HG03060 (cell line): ENCODE data around the gene TNFRSF13B.
"Not testable (repeated sequence)": the region's sequence is repeated elsewhere in the genome, so short reads cannot be mapped to it uniquely, and the experiment has no call there.

Source experiments
- ATAC-seq: cut with Tn5 transposase; IDR thresholded peaks from one replicate; pipeline ENCODE4 v1.9.1; 2021; ENCODE audit warnings: low read depth, moderate number of reproducible peaks; ENCODE audit not compliant: unreplicated experiment

TNFRSF13B gene

DNA sequence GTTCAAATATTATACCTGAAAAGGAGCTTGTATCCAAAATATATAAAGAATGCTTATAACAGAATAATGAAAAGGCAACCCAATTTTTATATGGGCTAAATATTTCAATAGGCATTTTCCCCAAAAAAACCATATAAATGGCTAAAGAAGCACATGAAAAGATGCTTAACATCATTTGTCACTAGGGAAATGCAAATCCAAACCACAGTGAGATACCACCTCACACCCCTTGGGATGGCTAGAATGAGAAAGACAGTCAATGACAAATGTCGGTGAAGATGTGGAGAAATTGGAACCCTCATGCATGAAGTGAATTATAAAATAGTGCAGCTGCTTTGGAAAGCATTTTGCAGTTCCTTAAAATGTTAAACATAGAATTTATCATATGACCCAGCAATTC is 3.1 kb downstream of the TNFRSF13B start:
- ATAC-seq: no peak

DNA sequence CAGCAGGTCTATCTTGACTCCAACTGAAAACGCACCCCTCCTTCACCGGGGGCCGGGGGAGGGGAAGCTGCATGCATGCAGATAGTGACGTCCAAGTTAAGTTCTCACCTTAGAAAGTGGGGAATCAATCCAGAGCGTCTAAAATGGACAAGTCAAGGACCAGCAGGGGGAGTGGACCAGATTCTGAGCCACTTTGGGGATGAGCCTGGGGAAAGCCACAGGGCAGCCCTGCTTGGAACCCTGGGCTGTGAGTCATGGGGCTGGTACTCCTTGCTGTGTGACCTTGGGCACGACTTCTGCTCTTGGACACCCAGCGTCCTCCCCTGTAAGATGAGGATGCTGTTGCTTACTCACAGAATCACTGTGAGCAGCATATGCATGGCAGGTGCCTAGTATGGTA is 9.1 kb downstream of the TNFRSF13B start:
- no peak for ATAC-seq

DNA sequence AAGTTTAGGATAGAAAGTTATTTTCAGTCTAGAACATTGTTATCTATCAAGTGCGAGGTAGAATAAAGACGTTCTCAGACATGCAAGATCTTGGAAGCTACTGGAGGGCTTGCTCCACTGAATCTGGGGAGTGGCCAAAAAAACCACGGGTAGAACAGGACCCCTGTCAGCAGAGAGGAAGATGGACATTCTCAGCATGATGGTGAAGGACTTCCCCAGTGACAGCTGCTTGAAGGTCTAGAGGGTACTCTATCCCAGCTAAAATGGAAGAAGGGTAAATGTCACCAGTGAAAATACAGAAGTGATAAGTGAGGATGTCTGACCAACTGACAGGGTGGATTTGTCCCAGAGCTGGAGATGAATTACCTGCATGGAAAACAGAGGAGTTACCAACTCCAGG is 10.1 kb downstream of the TNFRSF13B start:
- no peak for ATAC-seq

DNA sequence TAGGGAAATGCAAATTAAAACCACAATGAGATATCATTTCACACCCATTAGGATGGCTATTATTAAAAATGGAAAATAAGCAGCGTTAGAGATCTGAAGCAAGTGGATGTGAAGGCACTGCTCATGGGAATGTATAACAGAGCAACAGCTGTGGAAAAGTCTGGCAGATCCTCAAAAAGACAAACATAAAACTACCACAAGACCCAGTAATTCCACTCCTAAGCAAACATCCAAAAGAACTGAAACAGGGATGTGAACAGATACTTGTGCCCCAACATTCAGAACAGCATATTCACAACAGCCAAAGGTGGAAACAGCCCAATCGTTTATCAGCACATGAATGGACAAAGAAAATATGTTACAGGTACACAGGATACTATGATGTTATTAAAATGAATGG is 10.9 kb downstream of the TNFRSF13B start:
- ATAC-seq: not testable (repeated sequence)

DNA sequence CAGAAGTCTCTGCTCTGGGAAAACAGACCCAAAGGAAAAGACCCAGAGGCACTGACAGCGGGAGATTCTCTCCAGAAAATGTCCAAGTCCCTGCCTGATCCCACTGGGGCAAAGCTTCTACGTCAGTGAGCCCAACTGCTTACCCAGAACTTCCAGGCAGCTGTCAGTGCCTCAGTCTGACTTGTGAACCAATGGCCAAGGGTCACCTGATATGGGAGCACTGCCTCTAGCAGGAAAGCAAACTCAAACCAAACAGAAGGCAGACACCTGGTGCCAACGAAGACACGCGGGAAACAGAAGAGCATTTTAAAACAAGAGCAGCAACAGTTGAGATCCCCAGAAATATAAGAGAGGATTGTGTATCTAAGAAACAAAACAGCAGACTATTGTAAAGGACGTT is 16.9 kb downstream of the TNFRSF13B start:
- ATAC-seq: not testable (repeated sequence)

DNA sequence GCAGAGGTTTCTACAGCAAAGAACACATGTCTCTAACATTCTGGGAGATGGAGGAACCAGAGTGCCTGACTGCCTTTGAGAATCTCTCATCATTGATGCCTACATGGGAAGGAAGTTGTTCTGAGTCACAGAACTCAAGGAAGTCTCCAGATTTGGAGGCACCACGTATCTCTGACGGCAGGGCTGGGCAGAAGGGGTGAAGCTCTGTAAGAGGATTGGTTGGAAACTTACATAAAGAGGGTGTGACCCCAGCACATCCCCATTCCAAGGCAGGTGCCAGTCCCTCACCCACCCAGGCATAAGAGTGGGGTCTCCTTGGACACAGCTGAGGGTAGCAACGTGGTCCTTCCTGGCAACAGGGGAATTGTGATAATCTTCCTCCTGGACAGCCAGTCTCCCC is 17.4 kb downstream of the TNFRSF13B start:
- ATAC-seq: no peak

DNA sequence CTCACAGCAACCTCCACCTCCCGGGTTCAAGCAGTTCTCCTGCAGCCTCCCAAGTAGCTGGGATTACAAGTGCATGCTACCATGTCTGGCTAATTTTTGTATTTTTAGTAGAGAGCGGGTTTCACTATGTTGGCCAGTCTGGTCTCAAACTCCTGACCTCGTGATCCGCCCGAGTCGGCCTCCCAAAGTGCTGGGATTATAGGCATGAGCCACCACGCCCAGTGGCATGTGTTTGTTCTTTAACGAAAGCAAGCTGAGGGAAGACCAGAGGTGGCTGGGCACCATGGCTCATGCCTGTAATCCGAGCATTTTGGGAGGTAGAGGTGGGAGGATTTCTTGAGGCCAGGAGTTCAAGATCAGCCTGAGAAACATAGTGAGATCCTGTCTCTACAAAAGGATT is 18.1 kb downstream of the TNFRSF13B start:
- ATAC-seq: no peak

DNA sequence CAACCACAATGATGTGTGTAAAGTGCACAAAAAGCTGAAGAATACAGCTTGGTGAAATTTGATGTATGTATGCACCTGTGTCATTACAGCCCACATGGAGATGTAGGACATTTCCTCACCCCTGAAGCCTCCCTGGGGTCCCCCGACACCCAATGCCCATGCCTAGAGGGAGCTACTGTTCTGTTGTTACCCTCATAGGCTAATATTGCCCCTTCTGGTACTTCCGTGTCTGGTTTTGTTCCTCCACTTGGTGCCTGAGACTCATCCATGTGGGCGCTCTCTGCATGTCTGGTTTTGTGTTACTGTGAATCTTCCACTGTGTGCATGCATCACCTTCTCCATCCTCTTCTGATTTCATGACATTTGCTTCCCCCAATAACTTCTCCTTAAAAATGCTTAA is 18.6 kb downstream of the TNFRSF13B start:
- ATAC-seq: no peak

DNA sequence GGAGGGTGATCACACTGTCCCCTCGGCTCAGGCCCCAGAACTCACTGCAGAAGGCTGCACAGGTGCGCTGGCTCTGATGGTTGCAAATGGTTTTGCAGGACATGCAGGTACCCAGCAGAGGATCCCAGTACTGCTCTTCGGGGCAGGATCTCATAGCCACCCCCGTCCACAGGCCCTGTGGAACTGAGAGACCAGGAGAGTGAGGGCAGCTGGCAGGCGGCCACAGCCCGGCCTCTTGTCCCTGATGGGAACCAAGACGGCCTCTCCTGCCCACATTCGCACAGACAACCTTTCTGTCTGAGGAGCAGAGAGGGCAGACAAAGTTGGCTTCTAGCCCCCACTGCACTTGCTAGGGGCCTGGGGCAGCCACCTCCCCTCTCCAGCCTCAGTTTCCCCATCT is 19.5 kb downstream of the TNFRSF13B start:
- ATAC-seq: no peak

DNA sequence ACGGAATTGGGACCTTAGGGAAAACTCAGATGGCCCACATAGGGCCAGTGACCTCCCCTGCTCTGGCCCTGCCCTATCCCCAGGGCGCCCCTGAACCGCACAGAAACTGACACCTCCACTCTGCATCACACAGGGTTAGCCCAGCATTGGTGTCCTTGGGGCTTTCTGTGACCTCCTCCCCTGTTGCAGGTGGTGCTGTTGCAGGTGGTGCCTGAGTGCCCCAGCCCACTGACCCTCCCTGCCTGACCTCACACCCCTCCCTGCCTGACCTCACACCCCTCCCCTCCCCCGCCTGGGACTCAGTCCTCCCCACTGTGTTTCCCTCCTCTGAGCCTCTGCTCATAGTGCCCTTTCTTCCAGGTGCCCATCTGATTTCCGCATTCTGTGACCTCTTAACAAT is 21.4 kb downstream of the TNFRSF13B start:
- no peak for ATAC-seq

DNA sequence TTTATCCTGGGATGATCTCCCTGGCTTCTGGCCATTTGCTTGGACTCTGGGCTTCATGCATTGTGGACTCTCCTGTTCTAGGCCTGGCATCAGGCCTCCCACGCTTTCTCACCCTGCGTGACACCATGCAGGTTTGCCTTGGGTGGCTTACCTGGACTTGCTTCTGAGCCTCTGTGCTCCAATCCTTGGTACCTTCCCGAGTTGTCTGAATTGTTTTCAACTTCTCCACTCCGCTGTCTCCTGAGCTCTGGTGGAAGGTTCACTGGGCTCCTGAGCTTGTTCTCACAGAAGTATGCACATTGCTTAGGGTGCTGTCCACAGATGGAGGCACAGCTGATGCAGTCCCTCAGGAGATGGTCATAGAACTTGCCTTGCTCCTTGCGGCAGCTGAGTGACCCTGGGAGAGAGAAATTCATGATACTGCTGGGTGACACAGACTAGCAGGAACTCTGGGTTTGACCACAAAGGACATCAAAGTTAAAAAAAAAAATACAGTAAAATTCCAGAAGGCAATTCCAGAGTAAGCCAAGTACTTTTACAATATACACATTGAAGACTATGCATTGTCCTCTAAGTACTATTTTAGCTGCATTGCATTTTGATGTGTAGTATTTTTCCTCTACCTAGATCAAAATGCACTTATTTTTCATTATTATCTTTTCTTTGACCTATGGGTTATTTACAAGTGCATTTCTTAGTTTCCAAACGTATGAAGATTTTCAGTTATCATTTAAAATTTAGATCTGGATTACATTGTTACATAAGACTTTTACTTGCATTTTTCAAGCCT is 23.1 kb downstream of the TNFRSF13B start:
- no peak for ATAC-seq

DNA sequence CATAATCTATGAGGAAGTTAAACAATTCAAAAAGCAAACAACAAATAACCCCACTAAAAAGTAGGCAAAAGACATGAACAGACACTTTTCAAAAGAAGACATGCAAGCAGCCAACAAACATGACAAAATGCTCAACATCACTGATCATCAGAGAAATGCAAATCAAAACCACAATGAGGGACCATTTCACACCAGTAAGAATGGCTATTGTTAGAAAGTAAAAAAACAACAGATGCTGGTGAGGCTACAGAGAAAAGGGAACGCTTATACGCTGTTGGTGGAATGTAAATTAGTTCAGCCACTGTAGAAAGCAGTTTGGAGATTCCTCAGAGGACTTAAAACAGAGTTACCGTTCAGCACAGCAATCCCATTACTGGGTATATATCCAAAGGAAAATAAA is 24.4 kb downstream of the TNFRSF13B start:
- no peak for ATAC-seq

DNA sequence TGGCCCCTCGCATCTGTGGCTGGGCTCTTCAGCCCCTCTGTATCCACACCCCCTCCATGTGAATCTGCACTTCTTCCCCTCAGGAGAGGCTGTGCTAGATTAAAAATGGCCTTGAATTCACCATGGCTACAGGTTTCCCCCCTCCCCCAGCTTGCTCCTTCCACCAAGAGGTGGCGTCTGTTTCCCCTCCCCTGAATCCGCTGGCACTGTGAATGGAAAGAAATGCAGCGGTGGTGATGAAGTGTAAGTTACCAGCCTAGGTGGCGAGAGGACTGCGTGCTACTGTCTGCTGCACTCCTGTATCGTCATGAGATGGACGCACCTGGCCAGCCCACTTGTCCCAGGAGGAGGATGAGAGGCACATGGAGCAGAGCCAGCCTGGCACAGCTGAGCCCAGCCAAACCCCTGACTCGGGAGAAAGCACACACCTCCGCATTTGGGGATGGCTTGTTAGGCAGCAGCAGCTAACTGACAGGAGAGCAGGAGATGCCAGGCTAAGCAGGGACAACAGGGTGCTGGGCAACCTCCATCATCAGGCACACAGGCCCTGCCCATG is 26.2 kb downstream of the TNFRSF13B start:
- ATAC-seq: no peak

DNA sequence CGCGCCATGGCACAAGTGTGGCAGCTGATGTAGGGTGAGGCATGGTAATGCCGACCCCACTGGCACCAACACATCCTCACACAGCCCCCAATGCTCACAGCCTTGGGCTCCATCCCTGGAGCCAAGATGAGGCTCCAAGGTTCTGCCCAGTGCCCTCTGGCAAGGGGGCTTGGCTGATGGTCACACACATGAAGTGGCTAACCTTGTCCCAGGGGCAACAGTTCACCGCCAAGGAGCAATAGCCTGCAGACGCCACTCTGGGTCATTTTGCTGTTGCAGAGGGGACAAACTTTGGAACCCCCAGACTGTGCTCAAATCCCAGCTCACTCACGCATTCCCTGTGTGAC is 26.8 kb downstream of the TNFRSF13B start:
- no peak for ATAC-seq

DNA sequence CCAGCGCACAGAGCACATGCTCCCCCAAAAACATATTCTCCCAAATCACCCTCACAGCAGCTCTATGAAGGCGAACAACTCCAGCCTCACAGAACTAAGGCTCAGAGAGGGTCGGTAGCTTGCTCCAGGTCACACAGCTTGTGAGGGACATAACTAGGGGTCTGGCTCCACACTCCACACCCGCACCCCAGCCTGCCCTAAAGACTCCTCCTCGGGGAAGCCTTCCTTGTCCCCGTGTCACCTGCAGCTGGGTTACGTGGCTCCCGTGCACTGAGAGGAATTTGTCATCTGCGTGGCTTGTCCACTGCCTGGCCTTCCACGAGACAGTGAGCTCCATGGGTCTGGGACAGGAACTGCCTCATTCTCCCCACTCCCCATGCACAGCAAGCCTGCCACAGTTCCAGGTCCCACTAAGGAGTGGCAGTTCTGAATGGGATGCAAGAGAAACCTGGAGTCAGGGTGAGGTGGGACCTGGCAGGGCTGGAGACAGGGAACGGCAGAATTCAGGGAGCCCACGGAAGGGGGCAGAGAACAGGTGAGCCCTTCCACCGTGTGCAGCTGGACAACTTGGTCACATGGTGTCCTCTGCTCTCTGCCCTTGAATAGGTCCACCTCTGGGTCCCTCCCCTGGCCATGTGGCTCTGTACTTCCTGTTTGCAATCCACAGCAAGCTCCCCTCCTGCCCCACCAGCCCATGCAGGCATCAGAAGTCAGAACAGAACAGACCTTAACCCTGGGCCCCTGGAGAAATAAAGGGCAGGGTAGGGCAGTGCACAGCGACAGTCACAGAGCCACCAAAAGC is 27.4 kb downstream of the TNFRSF13B start:
- no peak for ATAC-seq

DNA sequence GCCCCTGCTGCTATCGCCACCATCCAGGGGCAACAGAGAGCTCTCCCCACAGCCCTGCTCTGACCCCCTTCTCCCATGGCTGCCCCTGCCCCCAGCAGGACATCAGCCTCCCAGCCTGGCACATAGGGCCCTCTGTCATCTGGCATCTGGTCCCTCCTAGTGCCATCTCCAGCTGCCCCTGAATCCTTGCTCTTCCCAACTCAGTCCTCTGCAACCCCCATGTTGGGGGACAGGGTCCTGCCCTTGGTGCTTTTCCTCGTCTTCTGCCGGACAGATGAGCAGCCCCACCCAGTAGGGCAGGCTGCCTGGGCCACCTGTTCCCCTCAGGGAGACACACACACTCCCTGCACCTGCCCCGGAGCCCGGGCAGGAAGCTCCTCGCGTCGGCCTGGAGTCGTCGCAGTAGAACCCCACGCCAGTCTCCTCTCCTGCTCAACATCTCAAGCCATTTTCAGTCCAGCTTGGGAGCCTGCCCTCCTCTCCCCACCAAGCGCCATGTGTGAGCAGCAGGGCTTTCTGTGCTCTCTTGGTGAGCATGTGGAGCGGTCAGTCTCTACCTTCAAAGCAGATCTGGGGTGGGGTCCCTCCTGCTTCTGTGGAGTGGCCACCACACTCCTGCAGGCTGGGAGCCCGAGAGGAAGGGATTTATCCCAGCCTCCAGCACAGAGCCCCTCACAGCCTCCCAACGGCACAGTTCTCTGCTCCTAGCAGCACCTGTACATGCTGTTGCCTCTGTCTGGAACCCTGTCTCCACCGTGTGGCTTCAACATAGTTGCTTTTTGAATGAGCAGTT is 28.2 kb downstream of the TNFRSF13B start:
- ATAC-seq: no peak

DNA sequence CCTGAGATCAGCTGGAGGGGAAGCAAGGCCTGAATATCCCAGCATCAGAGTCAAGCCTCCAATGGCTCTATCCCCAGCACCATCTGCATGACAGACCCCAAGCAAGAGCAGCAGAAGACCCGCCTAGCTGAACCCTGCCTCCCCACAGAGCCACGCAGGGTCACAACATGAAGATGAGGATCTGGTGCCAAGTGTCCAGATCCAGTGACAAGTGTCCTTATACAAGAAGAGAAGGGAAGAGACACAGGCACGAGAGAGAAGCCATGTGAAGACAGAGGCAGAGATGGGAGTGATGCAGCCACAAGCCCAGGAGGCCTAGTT is 28.9 kb downstream of the TNFRSF13B start:
- ATAC-seq: no peak

DNA sequence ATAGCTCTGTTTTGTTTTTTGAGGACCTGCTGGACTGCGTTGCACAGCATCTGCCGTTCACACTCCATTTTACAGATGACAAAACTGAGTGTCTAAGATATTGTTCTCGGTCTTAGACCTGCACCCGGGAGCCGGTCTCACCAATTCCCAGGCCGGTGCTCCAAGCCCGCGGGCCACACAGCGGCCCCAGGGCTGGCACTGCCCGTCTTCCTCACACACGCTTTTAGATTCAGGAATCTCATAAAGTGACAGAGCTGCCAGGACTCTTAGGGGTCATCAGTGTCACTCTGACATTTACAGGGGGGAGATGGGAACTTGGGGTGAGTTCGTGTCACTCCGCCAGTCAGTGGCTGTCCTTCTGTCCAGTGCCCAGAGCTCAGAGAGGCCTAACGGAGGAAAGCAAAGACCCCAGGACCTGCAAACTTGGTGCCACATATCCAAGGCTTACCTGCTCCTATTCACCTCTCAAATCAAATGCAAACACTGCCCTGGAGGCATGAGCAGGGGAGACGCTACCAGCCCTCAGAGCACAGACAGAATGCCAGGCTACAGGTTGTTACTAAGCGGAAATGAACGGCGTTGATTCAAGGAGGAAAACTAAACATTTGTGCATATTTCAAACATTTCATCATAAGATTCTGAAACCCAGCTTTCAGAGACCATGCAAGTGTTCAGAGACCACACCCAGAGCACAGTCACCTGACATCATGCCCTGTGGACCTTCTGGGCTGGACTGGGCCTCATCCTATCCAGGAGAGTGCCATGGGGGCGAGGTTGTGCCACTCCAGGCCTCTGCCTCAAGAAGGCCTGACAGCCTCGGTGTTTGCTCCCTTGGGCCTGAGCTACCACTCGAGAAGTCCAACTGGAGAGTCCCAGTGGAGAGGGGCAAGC is 29.5 kb downstream of the TNFRSF13B start:
- ATAC-seq: no peak

DNA sequence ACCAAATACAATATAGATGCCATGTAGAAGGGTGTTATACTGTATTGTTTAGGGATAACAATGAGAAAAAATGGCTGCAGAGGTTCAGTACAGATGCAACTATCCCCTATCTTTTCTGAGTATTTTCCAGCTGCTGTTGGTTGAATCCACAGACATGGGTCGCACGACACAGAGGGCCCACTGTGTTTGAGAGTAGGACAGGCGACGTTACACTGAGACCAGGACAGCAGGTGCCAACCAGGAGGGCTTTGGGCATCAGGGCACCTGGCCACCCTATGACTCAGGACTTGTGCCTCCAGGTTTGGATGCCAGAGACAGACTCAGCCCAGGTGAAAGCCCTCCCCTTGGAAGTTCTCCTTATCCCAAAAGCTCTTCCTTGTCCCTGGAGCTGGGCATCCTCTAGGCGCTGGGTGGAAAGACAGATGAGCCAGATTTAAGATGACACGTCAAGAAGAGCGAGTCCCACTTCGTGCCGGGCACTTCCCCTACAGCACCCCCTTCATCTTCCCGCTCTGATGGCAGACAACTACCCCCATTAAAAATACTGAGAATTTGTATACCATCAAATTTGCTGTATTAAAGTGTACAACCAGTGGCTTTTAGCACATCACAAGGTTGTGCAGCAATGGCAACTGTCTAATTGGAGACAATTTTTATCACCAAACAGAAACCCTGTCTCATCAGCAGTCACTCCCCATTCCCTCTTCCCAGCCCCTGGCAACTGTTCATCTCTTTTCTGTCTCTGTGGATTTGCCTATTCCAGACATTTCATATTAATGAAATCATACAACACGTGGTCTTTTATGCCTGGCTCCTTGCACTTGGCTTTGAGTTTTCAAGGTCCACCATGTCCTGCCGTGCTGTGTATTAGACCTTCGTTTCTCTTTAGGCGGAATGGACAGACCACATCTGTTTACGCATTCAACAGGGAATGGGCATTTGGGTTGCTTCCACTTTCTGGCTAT is 30.6 kb downstream of the TNFRSF13B start:
- no peak for ATAC-seq
